ENCODE results near the gene DPM2. TPM values are rescaled to one million over a fixed set of nuclear protein-coding genes. Genes with fewer than 3 reads are reported as not detected.
A peak's percentile ranks its signal among the peaks of the same experiment; 100 is the strongest.

The DPM2 gene
- total and polyA plus RNA-seq, 2 experiments from 2014 or later: 36.6 to 92.4 TPM

DNA sequence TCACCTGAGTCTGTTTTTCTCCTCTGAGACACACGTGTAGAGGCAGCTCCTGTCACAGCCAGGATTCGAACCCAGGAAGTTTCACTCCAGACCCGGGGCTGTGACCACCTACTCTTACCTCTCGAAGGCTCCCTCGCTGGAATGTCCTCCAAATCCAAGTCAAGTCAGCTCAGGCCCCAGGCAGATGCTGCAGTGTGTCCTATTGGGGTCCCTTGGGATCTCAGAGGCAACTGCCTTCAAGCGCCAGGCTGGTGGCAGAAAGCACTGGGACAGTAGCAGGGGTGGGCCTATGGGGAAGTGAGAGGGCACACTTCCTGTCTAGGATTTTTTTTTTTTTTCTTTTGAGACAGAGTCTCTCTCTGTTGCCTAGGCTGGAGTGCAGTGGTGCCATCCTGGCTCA lies 20.1 kb downstream of the DPM2 start (continued):
- no peak for TF ChIP-seq EZH2phosphoT487 (IDR thresholded peaks at IDR 0.05; ENCODE audit: unreplicated experiment)
- TF ChIP-seq STAT1 (IDR thresholded peaks at IDR 0.05; ENCODE audit: unreplicated experiment): no peak

- peaks cover 15% of the 10 kb centered on the region for H3K27me3 Mint-ChIP-seq (ENCODE audit: insufficient read depth, low read depth, poor library complexity)
- peak within 1 kb of the TSS; percentile 81 for H3K4me3 ChIP-seq
- peak within 1 kb of the TSS; percentile 78 for H3K4me3 Mint-ChIP-seq
- H3K9me2 ChIP-seq (ENCODE audit: insufficient read depth): no peaks in the 10 kb centered on the region
- no peaks in the 10 kb centered on the region for H3K79me2 ChIP-seq (replicated peaks; ENCODE audit: insufficient read depth)
- H3K27ac ChIP-seq (ENCODE audit: low read depth): no peak within 1 kb of the TSS
- H3K9me3 Mint-ChIP-seq: no peaks in the 10 kb centered on the region
- H3K27ac Mint-ChIP-seq: no peak within 1 kb of the TSS
- H3K36me3 Mint-ChIP-seq (ENCODE audit: low read depth): 0 out of 3 replicates have a peak, but pooled peaks cover 8% of the 10 kb centered on the region
- H3K4me1 ChIP-seq (ENCODE audit: insufficient read depth): peaks cover 8% of the 10 kb centered on the region; the same call in 1 of the 2 replicates
- H3K36me3 ChIP-seq (ENCODE audit: insufficient read depth): no peaks in the 10 kb centered on the region
- 0 out of 2 replicates have a peak, but pooled peaks cover 7% of the 10 kb centered on the region for H3K27me3 ChIP-seq (ENCODE audit: insufficient read depth)
- peaks cover 15% of the 10 kb centered on the region; the same call in 1 of the 2 replicates for H3F3A ChIP-seq (replicated peaks; ENCODE audit: low read depth)
- H3K4me1 Mint-ChIP-seq: peaks cover 19% of the 10 kb centered on the region
- ATAC-seq: peak; percentile 80
- peak within 1 kb of the TSS; percentile 95 for H3K4me2 ChIP-seq
- TF ChIP-seq ZNF114 (CRISPR knock-in tag; IDR thresholded peaks at IDR 0.05) (no peak), POLR2AphosphoS5 (IDR thresholded peaks at IDR 0.05; ENCODE audit: low read depth) (peak; percentile 76)
- peaks cover 7% of the 10 kb centered on the region for H4K20me1 ChIP-seq (replicated peaks; ENCODE audit: insufficient read depth)
- peak within 1 kb of the TSS; percentile 92 for H2AFZ ChIP-seq
- DNase-seq (ENCODE audit: low spot score): peak; percentile 92
Observed at GRCh38 chr9:127916720-127917581, 20.7 kb downstream of the DPM2 start, which contains the start of gene ST6GALNAC4. TSS of gene ST6GALNAC4 (minus strand) at chr9:127917041. CDS start at chr9:127916419, 622 bp downstream.

GRCh38 chr9:127915801-127916719 lies 21.6 kb downstream of the DPM2 start:
- Histone ChIP-seq H3K36me3 (ENCODE audit: insufficient read depth) (no peaks in the 10 kb centered on the region), H2AFZ (peak overlapping the region; percentile 92), H3K27ac (ENCODE audit: low read depth) (no peak overlapping the region), H4K20me1 (replicated peaks; ENCODE audit: insufficient read depth) (peaks cover 4% of the 10 kb centered on the region), H3K4me1 (ENCODE audit: insufficient read depth) (peaks cover 8% of the 10 kb centered on the region; the same call in 1 of the 2 replicates), H3K79me2 (replicated peaks; ENCODE audit: insufficient read depth) (no peaks in the 10 kb centered on the region), H3K9me2 (ENCODE audit: insufficient read depth) (no peaks in the 10 kb centered on the region), H3K4me3 (peak overlapping the region; percentile 81), H3K4me2 (peak overlapping the region; percentile 95), H3K27me3 (ENCODE audit: insufficient read depth) (0 out of 2 replicates have a peak, but pooled peaks cover 7% of the 10 kb centered on the region), H3F3A (replicated peaks; ENCODE audit: low read depth) (peaks cover 15% of the 10 kb centered on the region; the same call in 1 of the 2 replicates)
- H3K27ac Mint-ChIP-seq: no peak overlapping the region
- ATAC-seq (peak; percentile 9), DNase-seq (ENCODE audit: low spot score) (no peak)
- H3K36me3 Mint-ChIP-seq (ENCODE audit: low read depth): peaks cover 13% of the 10 kb centered on the region; the same call in 2 of the 3 replicates
- H3K4me1 Mint-ChIP-seq: peaks cover 19% of the 10 kb centered on the region
- TF ChIP-seq ZNF331 (CRISPR knock-in tag; IDR thresholded peaks at IDR 0.05; ENCODE audit: low read depth): no peak
- H3K9me3 Mint-ChIP-seq: no peaks in the 10 kb centered on the region
- H3K27me3 Mint-ChIP-seq (ENCODE audit: insufficient read depth, low read depth, poor library complexity): peaks cover 14% of the 10 kb centered on the region
- H3K4me3 Mint-ChIP-seq: peak overlapping the region; percentile 78
